ENCODE data around the gene NLGN2. TPM values are rescaled to one million over a fixed set of nuclear protein-coding genes. Genes with fewer than 3 reads are reported as not detected.

NLGN2 gene
- total RNA-seq, 1 experiment from 2014 or later, result 6.7 TPM

DNA sequence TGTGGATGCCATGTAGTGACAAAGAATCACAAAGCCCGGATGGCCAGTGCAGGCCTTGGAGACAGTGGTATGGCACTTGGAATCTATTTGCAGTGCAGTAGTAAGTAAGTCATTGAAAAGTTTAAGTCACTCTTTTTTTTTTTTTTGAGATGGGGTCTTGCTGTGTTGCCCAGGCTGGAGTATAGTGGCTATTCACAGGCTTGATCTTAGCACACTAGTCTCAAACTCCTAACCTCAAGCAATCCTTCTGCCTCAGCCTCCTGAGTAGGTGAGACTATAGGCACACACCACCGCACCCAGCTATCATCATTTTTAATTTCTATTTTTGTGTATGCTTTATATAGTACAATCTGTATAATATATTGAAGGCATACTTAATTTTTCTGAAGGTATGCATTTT, 9.0 kb upstream of the NLGN2 start:
- H3K4me1 Mint-ChIP-seq (ENCODE audit: insufficient read depth, unreplicated experiment), result peaks cover 11% of the 10 kb centered on the region
- BruUV-seq (replicated peaks), result no TSS peak
- intact Hi-C loops (cut with micrococcal nuclease), result no loop called here
- H3K9me3 Mint-ChIP-seq (ENCODE audit: unreplicated experiment), result no peaks in the 10 kb centered on the region
- H3K4me3 Mint-ChIP-seq (ENCODE audit: unreplicated experiment), result no peak overlapping the region
- no peak for DNase-seq (ENCODE audit: unreplicated experiment)
- ChIA-PET CTCF (interaction anchor here (2.2 kb wide), 1 partner anchor 43 kb away, joined by 12 read pairs; the partner anchor contains the start of gene TMEM95), POLR2A (interaction anchor here (0.9 to 1.2 kb wide), 3 partner anchors 16 to 162 kb away, joined by 3 read pairs; no protein-coding TSS in a partner anchor)
- TF ChIP-seq, protein P1, sequence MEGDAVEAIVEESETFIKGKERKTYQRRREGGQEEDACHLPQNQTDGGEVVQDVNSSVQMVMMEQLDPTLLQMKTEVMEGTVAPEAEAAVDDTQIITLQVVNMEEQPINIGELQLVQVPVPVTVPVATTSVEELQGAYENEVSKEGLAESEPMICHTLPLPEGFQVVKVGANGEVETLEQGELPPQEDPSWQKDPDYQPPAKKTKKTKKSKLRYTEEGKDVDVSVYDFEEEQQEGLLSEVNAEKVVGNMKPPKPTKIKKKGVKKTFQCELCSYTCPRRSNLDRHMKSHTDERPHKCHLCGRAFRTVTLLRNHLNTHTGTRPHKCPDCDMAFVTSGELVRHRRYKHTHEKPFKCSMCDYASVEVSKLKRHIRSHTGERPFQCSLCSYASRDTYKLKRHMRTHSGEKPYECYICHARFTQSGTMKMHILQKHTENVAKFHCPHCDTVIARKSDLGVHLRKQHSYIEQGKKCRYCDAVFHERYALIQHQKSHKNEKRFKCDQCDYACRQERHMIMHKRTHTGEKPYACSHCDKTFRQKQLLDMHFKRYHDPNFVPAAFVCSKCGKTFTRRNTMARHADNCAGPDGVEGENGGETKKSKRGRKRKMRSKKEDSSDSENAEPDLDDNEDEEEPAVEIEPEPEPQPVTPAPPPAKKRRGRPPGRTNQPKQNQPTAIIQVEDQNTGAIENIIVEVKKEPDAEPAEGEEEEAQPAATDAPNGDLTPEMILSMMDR (IDR thresholded peaks at IDR 0.05; ENCODE audit: unreplicated experiment), result no peak
- peaks cover 7% of the 10 kb centered on the region for H3K36me3 Mint-ChIP-seq (ENCODE audit: insufficient read depth, unreplicated experiment)
- no peak overlapping the region for H3K27ac Mint-ChIP-seq (ENCODE audit: low read depth, unreplicated experiment)
- H3K27me3 Mint-ChIP-seq (ENCODE audit: insufficient read depth, unreplicated experiment), result no peaks in the 10 kb centered on the region

DNA sequence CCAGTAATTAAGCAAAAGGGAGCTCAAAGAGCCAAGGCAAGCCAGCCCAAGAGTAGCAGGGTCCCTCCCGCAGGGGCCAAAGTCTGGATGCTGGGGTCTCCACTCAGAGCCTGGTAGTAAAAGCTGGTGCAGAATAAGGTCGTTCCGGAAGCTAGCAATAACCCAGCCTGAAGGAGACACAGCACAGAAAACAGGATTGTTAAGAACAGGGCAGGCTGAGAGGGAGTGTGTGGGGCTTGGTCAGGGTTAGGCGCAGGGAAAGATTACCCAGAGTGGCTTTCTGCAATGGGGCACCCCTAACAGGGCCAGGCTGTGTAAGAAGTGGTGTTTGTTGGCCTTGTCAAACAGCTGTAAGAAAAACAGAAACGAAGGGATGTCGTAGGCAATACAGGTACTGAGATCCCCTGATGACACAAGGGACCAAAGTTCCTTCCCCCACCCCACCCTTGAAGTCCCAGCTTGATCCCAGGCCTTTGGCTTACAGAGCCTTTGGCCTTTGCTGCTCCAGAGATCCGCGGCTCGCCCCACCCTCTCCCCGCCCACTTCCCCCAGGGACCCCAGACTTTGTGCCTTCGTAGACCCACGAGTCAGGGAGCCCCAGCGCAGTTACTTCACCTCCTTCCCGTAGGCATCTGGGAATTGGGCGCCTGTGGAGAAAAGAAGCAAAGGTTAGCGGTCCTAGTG, 4.5 kb upstream of the NLGN2 start:
- Mint-ChIP-seq H3K27me3 (ENCODE audit: insufficient read depth, unreplicated experiment) (no peaks in the 10 kb centered on the region), H3K4me3 (ENCODE audit: unreplicated experiment) (peak overlapping the region; percentile 78), H3K27ac (ENCODE audit: low read depth, unreplicated experiment) (peak overlapping the region; percentile 86), H3K36me3 (ENCODE audit: insufficient read depth, unreplicated experiment) (peaks cover 7% of the 10 kb centered on the region), H3K9me3 (ENCODE audit: unreplicated experiment) (no peaks in the 10 kb centered on the region), H3K4me1 (ENCODE audit: insufficient read depth, unreplicated experiment) (peaks cover 16% of the 10 kb centered on the region)
- TSS peak; percentile 79 for BruUV-seq (replicated peaks)
- DNase-seq (ENCODE audit: unreplicated experiment), result no peak
- intact Hi-C loops (cut with micrococcal nuclease), result no loop called here
- TF ChIP-seq, protein P1 (IDR thresholded peaks at IDR 0.05; ENCODE audit: unreplicated experiment), result no peak
- ChIA-PET POLR2A (interaction anchor here (0.8 to 2.7 kb wide), 26 partner anchors 9 to 285 kb away, joined by 3 to 48 read pairs (median 6); partner anchors contain the start of genes DVL2, GABARAP, KCTD11 and MPDU1), CTCF (interaction anchor here (0.6 to 1.7 kb wide), 10 partner anchors 28 to 285 kb away, joined by 3 to 6 read pairs (median 3); partner anchors contain the start of gene WRAP53)

DNA sequence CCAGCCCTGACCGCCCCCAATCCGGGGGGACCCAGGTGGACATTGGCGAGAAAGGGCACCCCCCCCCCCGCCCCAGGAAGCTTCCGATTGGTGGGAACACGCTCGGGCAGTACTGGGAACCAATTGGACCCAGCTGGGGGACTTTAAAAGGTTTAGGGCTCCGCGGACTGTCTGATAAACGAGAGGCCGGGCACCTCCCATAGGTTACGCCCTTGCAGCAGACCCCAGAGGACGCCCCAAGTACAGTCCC, 4.0 kb upstream of the NLGN2 start:
- DNase-seq (ENCODE audit: unreplicated experiment), result no peak
- CTCF ChIA-PET, result interaction anchor here (0.6 to 1.5 kb wide), 8 partner anchors 8 to 162 kb away, joined by 3 to 6 read pairs (median 3); no protein-coding TSS in a partner anchor
- intact Hi-C loops (cut with micrococcal nuclease), result no loop called here

More for the DNA sequence above, 4.0 kb upstream of the NLGN2 start:
- POLR2A ChIA-PET, result interaction anchor here (0.8 to 2.7 kb wide), 28 partner anchors 9 to 284 kb away, joined by 3 to 48 read pairs (median 5); partner anchors contain the start of genes DVL2, GABARAP, KCTD11 and MPDU1
- H3K27me3 Mint-ChIP-seq (ENCODE audit: insufficient read depth, unreplicated experiment), result no peaks in the 10 kb centered on the region
- BruUV-seq (replicated peaks), result no TSS peak
- peaks cover 16% of the 10 kb centered on the region for H3K4me1 Mint-ChIP-seq (ENCODE audit: insufficient read depth, unreplicated experiment)
- H3K9me3 Mint-ChIP-seq (ENCODE audit: unreplicated experiment), result no peaks in the 10 kb centered on the region
- peak overlapping the region; percentile 78 for H3K4me3 Mint-ChIP-seq (ENCODE audit: unreplicated experiment)
- H3K27ac Mint-ChIP-seq (ENCODE audit: low read depth, unreplicated experiment), result peak overlapping the region; percentile 86
- peaks cover 7% of the 10 kb centered on the region for H3K36me3 Mint-ChIP-seq (ENCODE audit: insufficient read depth, unreplicated experiment)
- TF ChIP-seq, protein P1 (IDR thresholded peaks at IDR 0.05; ENCODE audit: unreplicated experiment), result no peak
